CD4-positive, alpha-beta T cell treated with Interleukin-15 for 1 hour (primary cell): ENCODE data around the gene MST1.

Source experiments
- DNase-seq: peaks from one replicate; pipeline ENCODE4 v3.0.0-alpha.2; 2020

MST1 gene

GRCh38 chr3:49717959-49718857 lies 28.9 kb upstream of the MST1 start:
- DNase-seq, result no peak

GRCh38 chr3:49717211-49717958 lies 28.1 kb upstream of the MST1 start:
- DNase-seq, result peak; percentile 13

GRCh38 chr3:49716691-49717210 lies 27.5 kb upstream of the MST1 start:
- peak; percentile 4 for DNase-seq

GRCh38 chr3:49716169-49716568 lies 26.9 kb upstream of the MST1 start:
- DNase-seq, result no peak

GRCh38 chr3:49715611-49716121 lies 26.4 kb upstream of the MST1 start:
- peak; percentile 15 for DNase-seq

- no peak for DNase-seq
Measured at GRCh38 chr3:49714728-49715550, 25.7 kb upstream of the MST1 start.

- no peak for DNase-seq
Measured at GRCh38 chr3:49713336-49714105, 24.2 kb upstream of the MST1 start.

GRCh38 chr3:49712631-49713317 lies 23.5 kb upstream of the MST1 start:
- no peak for DNase-seq

DNA sequence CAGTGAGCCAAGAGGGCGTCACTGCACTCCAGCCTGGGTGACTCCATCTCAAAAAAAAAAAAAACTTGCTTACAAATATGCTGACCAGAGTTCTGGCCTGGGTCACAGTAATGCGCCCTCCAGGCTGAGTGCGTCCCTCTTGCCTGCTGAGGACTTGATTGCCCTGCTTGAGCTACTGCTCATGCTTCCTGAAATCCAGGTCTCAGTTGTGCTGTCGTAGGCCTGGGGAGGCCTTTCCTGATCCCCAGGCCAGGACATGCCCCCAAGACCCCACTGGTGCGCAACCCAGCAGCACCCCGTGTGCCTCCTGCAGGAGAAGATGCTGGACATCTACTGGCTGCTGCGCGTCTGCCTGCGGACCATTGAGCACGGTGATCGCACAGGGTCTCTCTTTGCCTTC lies 22.9 kb upstream of the MST1 start:
- no peak for DNase-seq

- DNase-seq, result no peak
Measured at GRCh38 chr3:49711489-49711888, 22.2 kb upstream of the MST1 start.

- no peak for DNase-seq
Measured at GRCh38 chr3:49709852-49710251, 20.6 kb upstream of the MST1 start.

- DNase-seq, result no peak
Measured at GRCh38 chr3:49707113-49707480, 17.8 kb upstream of the MST1 start.

DNA sequence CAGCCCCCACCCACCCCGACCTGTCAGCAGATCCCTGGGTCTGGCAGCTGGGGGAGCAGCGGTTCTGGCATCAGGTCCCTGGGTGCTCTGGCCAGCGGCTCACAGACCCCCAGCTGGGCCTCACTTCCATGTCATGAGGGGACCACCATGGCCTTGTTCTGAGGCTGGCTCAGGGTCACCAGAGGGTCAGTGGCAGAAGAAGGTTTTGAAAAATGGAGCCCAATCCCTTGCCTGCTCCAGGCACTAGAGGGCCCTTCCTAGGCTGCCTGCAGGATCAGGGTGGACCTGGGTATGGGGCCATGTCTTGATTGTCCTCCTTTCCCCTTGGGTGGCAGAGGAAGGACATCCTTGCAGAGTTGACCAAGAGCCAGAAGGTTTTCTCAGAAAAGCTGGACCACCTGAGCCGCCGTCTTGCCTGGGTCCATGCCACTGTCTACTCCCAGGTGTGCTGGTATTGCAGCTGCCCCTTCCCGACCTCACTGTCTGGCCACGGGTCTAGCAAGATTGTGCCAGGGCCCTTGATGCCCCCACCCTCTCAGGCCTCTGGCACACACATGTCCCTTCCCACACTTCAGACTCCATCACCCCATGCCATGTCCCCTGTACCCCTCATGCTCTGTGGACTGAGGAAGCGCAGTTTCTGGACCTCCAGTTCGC lies 17.3 kb upstream of the MST1 start:
- no peak for DNase-seq

DNA sequence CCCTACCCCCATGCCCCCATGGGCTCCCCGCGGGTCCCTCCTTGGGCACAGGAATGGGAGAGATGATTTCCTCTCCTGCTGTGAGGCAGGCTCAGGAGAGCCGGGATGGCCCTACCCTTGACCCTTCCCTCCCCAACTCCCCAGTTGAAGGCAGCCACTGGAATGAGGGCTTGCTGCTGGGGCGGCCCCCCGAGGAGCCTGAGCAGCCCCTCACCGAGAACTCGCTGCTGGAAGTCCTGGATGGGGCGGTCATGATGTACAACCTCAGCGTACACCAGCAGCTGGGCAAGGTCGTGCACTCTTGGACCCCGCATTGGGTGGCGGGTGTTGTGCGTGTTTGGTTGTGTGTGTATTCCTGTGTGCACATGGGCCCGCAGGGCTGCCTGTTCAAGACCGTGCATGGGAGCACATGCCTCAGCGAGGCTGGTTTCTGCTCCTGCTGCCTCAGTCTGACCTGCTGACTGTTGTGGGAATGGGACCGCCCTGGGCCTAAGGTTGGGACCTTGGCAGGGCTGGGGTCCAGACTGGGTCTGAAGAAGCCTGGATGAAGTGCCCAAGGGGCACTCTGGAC lies 16.2 kb upstream of the MST1 start:
- DNase-seq, result no peak

DNA sequence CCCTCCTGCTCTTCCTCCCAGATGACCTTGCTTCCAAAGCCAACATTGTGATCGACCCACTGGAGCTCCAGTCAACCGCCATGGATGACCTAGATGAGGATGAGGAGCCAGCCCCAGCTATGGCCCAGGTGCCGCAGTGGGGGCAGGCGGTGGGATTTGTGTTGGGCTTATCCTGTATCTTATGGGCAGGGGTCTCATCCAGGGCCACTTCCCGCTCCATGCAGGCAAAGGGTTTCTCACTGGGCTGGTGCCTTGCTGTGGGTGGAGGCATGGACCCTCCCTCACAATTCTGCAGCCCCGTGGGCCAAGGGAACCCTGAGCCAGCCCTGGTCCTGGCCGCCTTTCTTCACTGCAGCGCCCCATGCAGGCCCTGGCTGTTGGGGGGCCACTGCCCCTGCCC lies 15.4 kb upstream of the MST1 start:
- DNase-seq, result no peak

GRCh38 chr3:49703956-49704355 lies 14.7 kb upstream of the MST1 start:
- no peak for DNase-seq

DNA sequence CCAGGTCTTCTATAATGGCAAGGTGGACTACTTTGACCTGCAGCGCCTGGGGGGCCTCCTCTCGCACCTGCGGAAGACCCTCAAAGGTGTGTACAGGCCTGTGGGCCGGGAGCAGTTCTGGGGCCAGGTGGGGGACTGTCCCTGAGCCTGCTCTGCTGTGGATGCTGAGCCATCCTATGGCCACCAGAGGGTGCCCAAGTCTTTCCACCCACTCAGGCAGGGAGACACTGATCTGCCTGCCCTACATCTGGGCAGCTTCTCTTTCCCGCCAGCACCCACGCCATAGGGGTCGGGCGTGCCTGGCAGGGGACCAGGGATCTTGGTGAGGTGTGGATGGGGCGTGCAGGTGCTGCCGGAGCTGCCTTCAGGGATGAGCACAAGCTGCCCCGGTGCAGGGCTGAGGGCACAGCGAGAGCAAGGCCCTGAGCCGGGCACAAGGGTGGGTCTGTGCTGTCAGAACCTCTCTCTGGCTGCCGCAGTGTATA lies 14.2 kb upstream of the MST1 start:
- peak; percentile 73 for DNase-seq

- no peak for DNase-seq
Measured at GRCh38 chr3:49702672-49703071, 13.4 kb upstream of the MST1 start.

DNA sequence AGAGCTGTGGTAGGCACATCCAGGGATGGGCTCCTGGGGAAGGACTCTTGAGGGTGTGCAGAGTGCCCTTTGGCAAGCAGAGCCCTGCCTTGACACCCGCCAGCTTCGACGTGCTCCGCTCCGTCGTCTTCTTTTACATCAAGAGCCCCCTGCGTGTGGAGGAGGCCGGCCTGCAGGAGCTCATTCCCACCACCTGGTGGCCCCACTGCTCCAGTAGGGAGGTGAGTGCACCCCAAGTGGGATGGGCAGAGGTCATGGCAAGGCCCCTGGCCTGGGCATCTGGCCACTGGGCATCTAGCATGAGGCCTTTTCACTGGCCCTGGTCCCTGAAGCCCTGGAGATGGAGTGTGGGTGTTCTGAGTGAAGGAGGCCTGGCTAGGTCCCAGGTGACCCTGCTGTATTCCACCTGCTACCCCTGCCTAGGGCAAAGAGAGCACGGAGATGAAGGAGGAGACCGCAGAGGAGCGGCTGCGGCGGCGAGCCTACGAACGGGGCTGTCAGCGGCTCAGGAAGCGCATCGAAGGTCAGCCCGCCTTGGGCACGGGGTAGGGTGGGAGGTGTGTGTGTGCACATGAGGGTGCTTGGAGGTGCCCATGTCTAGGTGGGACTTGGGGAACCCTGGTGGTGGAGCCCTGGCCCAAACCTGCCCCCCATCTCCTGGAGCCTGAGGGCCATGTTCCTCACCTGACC lies 12.3 kb upstream of the MST1 start:
- no peak for DNase-seq
